ENCODE results near the gene PREX1. TPM values are rescaled to one million over a fixed set of nuclear protein-coding genes. Genes with fewer than 3 reads are reported as not detected.

The PREX1 gene
- total and polyA plus RNA-seq, 3 donors from 2014 or later, result 18.0 to 36.5 (median 27.1) TPM

GRCh38 chr20:48861444-48861843, 33.6 kb upstream of the PREX1 start:
- no peak overlapping the region for H3K27ac ChIP-seq
- H3K4me3 ChIP-seq, result no peak overlapping the region
- no peaks in the 10 kb centered on the region for H3K9me3 ChIP-seq
- DNase-seq, result no peak
- peaks cover 6% of the 10 kb centered on the region for H3K4me1 ChIP-seq
- H3K27me3 ChIP-seq, result no peaks in the 10 kb centered on the region
- intact Hi-C loops (cut with DNase I; ENCODE audit: low total_unique reads), result no loop called here
- 88 to 92% methylated on average over 2 of the region's 2 CpGs for WGBS, 2 donors
- H3K36me3 ChIP-seq (ENCODE audit: low read depth, missing control alignments), result no peaks in the 10 kb centered on the region
- no peak for TF ChIP-seq POLR2A (IDR thresholded peaks at IDR 0.05)
- TF ChIP-seq CTCF (IDR thresholded peaks at IDR 0.05), result no peak

- peak; percentile 36 for DNase-seq
- H3K4me1 ChIP-seq, result peaks cover 2% of the 10 kb centered on the region
- H3K4me3 ChIP-seq, result no peak overlapping the region
- no peaks in the 10 kb centered on the region for H3K9me3 ChIP-seq
- no peaks in the 10 kb centered on the region for H3K36me3 ChIP-seq (ENCODE audit: low read depth, missing control alignments)
- no peak for TF ChIP-seq CTCF (IDR thresholded peaks at IDR 0.05)
- no peaks in the 10 kb centered on the region for H3K27me3 ChIP-seq
- WGBS, 2 donors, result 62 to 75% methylated on average over 6 of the region's 6 CpGs
- intact Hi-C loops (cut with DNase I; ENCODE audit: low total_unique reads), result no loop called here
- H3K27ac ChIP-seq, result no peak overlapping the region
Observed at GRCh38 chr20:48858075-48858790, 30.4 kb upstream of the PREX1 start.

GRCh38 chr20:48856130-48856529, 28.3 kb upstream of the PREX1 start:
- WGBS, 2 donors, result 78 to 85% methylated on average over 5 of the region's 5 CpGs
- DNase-seq, result no peak
- no peak for TF ChIP-seq CTCF (IDR thresholded peaks at IDR 0.05)
- no peak for TF ChIP-seq POLR2A (IDR thresholded peaks at IDR 0.05)
- Histone ChIP-seq H3K4me1 (no peaks in the 10 kb centered on the region), H3K36me3 (ENCODE audit: low read depth, missing control alignments) (no peaks in the 10 kb centered on the region), H3K9me3 (no peaks in the 10 kb centered on the region), H3K27ac (no peak overlapping the region), H3K4me3 (no peak overlapping the region), H3K27me3 (no peaks in the 10 kb centered on the region)
- intact Hi-C loops (cut with DNase I; ENCODE audit: low total_unique reads), result no loop called here

- intact Hi-C loops (cut with DNase I; ENCODE audit: low total_unique reads), result no loop called here
- no peak for TF ChIP-seq CTCF (IDR thresholded peaks at IDR 0.05)
- TF ChIP-seq POLR2A (IDR thresholded peaks at IDR 0.05), result no peak
- Histone ChIP-seq H3K9me3 (no peaks in the 10 kb centered on the region), H3K27ac (no peak overlapping the region), H3K4me3 (no peak overlapping the region), H3K4me1 (no peaks in the 10 kb centered on the region), H3K36me3 (ENCODE audit: low read depth, missing control alignments) (no peaks in the 10 kb centered on the region), H3K27me3 (no peaks in the 10 kb centered on the region)
- WGBS, 2 donors, result 91 to 93% methylated on average over 4 of the region's 4 CpGs
- DNase-seq, result no peak
Observed at GRCh38 chr20:48855046-48855445, 27.2 kb upstream of the PREX1 start.

- intact Hi-C loops (cut with DNase I; ENCODE audit: low total_unique reads), result no loop called here
- Histone ChIP-seq H3K4me3 (no peak overlapping the region), H3K27me3 (no peaks in the 10 kb centered on the region), H3K27ac (no peak overlapping the region), H3K36me3 (ENCODE audit: low read depth, missing control alignments) (no peaks in the 10 kb centered on the region), H3K9me3 (no peaks in the 10 kb centered on the region), H3K4me1 (no peaks in the 10 kb centered on the region)
- TF ChIP-seq CTCF (IDR thresholded peaks at IDR 0.05) (no peak), POLR2A (IDR thresholded peaks at IDR 0.05) (no peak)
- DNase-seq, result no peak
Observed at GRCh38 chr20:48852609-48853008, 24.8 kb upstream of the PREX1 start.
